Duodenal mucosa (tissue), 2 donors: ENCODE data around the gene FSTL4.

Source experiments
- H3K27ac ChIP-seq: one replicate; pipeline ENCODE4 v1.7.0; 2013; ENCODE audit warnings: low read depth, low read length
- H3K27me3 ChIP-seq, 2 donors: one replicate each; pipeline ENCODE4 v1.7.0; 2013; ENCODE audit warnings: low read length in 2 of 2, control low read depth in 1 of 2; ENCODE audit not compliant: insufficient read depth in 2 of 2, control insufficient read depth in 1 of 2
- H3K36me3 ChIP-seq, 2 donors: one replicate each; pipeline ENCODE4 v1.7.0; 2013; ENCODE audit warnings: low read length in 2 of 2, control low read depth in 1 of 2; ENCODE audit not compliant: insufficient read depth in 2 of 2, control insufficient read depth in 1 of 2
- H3K4me1 ChIP-seq, 2 donors: one replicate each; pipeline ENCODE4 v1.7.0; 2013; ENCODE audit warnings: low read length in 2 of 2, control low read depth in 1 of 2; ENCODE audit not compliant: insufficient read depth in 2 of 2, control insufficient read depth in 1 of 2
- H3K4me3 ChIP-seq, 2 donors: one replicate each; pipeline ENCODE4 v1.7.0; 2013; ENCODE audit warnings: low read length in 2 of 2, low read depth in 1 of 2
- H3K9ac ChIP-seq, 2 donors: one replicate each; pipeline ENCODE4 v1.7.0; 2013; ENCODE audit warnings: low read length in 2 of 2, low read depth in 1 of 2
- H3K9me3 ChIP-seq, 2 donors: one replicate each; pipeline ENCODE4 v1.7.0; 2013; ENCODE audit warnings: low read length in 2 of 2, control low read depth in 1 of 2; ENCODE audit not compliant: control insufficient read depth in 1 of 2

FSTL4 gene

DNA sequence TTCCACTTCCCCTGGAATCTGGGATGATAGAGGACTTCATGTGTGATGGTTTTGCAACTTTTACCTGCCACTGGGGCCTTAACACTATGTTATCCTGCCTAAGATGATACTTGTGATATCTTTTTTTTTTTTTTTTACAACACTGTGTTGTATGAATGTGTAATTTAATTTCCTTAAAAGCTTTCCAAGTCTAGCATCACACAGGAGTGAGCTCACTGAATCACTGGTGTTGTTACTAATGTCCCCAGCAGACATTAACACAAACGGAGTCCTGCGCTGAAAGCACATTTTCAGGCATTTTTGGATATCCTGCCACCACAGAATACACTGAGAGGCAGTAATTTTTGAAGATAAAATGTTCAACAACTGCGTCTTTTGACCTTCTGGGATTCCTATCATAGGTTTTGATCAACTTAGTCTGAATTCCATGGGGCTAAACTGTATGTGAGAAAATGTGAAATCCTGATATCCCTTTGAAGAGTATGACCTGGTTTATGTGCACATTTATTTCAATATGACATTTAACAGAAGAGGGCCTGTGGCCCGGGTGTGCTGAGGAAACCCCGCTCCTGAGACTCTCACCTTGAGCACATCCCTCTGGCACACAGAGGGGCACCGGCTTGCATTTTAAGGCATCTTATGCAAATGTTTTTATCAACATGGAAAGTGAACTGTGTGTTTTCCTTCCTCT, 118.0 kb downstream of the FSTL4 start:
- Histone ChIP-seq H3K9ac (no peak overlapping the region), H3K27ac (no peak overlapping the region), H3K27me3 (no peaks in the 10 kb centered on the region), H3K36me3 (no peaks in the 10 kb centered on the region), H3K4me1 (no peaks in the 10 kb centered on the region), H3K4me3 (no peak overlapping the region), H3K9me3 (no peaks in the 10 kb centered on the region)

DNA sequence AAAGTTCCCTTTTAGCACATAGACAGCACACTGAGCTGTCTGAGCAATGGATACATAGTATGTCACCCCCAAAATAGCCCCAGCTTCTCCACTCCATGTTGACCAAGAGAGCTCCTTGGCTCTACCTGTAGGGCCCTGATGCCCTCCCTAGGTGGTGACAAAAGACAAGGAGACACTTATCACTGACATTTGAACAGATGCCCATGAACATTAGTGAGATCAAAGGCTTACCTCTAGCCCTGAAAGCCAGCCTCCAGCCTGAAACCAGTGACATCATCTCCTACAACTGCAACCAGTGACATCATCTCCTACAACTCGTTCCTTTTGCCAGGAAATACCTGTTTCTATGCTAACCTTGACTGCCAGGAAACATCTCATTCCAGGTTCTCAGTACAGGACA, 122.7 kb downstream of the FSTL4 start:
- H3K36me3 ChIP-seq, result no peaks in the 10 kb centered on the region
- no peak overlapping the region for H3K4me3 ChIP-seq
- no peak overlapping the region for H3K9ac ChIP-seq
- no peaks in the 10 kb centered on the region for H3K4me1 ChIP-seq
- H3K27ac ChIP-seq, result no peak overlapping the region
- no peaks in the 10 kb centered on the region for H3K27me3 ChIP-seq
- H3K9me3 ChIP-seq, result no peaks in the 10 kb centered on the region

DNA sequence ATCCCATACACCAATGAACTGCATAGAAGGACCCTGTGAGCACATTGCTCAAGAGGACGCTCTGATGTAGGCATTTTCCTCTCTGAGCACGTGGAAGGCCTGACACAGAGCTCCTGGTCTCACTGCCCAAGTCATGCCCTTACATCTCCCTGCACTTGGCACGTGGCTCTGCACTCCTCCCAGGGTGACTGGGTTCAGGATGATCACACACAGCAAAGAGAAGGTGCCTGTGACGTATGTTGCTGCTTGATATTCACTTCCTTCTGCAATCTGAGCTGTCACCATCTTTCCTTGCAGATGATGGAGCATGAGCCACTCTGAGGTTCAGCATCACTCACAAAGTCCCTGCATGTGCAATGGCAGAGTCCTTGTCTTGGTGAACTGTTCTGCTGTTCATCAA, 125.2 kb downstream of the FSTL4 start:
- Histone ChIP-seq H3K9me3 (no peaks in the 10 kb centered on the region), H3K27ac (no peak overlapping the region), H3K36me3 (no peaks in the 10 kb centered on the region), H3K27me3 (no peaks in the 10 kb centered on the region), H3K9ac (no peak overlapping the region), H3K4me3 (no peak overlapping the region), H3K4me1 (no peaks in the 10 kb centered on the region)

DNA sequence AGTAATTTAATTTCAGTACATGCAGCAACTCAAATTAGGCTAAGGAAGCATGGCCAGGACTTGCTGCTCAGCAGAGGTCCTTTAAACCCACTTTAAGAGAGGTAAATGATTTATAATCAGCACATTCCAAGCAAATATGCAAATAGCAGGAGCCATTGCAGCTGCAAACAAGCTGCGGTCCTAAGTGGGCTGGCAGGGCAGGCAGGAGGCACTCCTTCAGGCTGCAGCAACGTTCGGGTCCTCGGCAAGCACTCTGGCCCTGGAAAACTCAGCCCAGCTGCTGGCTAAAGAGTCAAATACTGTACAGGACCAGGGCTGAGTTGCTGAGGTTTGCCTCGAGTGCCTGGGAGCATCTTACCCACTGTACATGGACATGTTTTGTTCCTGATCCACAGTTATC, 126.9 kb downstream of the FSTL4 start:
- H3K4me3 ChIP-seq, result no peak overlapping the region
- H3K27me3 ChIP-seq, result no peaks in the 10 kb centered on the region
- no peaks in the 10 kb centered on the region for H3K4me1 ChIP-seq
- H3K9ac ChIP-seq, result no peak overlapping the region
- no peaks in the 10 kb centered on the region for H3K9me3 ChIP-seq
- no peak overlapping the region for H3K27ac ChIP-seq
- no peaks in the 10 kb centered on the region for H3K36me3 ChIP-seq

DNA sequence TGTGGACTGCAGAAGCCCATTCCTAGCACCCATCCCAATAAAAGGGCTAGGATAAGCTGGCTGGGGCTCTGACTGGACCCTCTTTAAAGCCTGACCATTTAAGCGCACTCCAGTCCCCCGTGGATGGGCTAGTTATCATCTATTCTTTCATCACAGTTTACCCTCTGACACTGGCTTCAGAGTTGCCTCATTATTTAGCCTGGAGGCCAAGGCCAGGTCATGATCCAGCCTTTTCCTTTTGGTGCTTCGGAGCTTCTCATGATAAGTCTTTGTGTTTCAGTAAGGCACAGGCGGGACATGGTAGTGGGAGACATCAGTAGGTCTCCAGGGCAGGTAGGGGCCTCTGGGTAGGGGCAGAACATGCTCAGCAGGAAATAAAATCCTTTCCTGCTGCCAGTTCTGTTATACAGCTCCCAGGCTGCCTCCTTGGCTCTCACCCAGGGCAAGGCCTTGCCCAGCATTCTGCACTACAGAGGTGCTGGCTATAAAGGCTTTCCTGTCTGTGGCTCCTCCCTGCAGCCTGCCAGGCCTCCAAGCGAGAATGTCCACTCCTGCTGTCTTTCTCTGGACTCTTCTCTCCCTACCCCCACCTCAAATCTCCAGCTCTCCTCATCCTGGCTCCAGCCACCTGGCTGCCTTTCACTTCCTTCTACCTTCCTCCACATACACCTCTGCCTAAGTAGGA, 128.8 kb downstream of the FSTL4 start:
- H3K9ac ChIP-seq, result no peak overlapping the region
- no peaks in the 10 kb centered on the region for H3K4me1 ChIP-seq
- no peaks in the 10 kb centered on the region for H3K9me3 ChIP-seq
- no peak overlapping the region for H3K4me3 ChIP-seq
- H3K36me3 ChIP-seq, result no peaks in the 10 kb centered on the region
- H3K27ac ChIP-seq, result no peak overlapping the region
- H3K27me3 ChIP-seq, result no peaks in the 10 kb centered on the region

DNA sequence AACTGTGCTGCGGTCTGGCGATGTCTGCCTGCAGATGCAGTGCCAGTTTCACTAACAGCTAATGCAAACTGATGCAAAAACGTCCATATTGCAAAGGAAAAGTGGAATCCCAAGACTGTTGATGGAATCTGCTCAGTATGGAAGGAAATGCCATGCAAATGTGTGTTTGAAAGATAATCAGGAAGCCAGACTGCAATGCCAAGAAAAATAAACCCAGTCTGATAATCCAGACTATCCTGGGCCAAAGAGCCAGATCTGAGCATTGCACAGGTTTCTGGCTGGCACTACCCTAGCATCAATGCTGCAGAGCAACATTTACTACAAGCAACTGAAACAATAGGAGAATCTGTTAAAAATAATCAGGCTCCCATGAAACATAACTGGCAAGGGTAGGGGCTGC, 130.3 kb downstream of the FSTL4 start:
- Histone ChIP-seq H3K4me3 (no peak overlapping the region), H3K36me3 (no peaks in the 10 kb centered on the region)

DNA sequence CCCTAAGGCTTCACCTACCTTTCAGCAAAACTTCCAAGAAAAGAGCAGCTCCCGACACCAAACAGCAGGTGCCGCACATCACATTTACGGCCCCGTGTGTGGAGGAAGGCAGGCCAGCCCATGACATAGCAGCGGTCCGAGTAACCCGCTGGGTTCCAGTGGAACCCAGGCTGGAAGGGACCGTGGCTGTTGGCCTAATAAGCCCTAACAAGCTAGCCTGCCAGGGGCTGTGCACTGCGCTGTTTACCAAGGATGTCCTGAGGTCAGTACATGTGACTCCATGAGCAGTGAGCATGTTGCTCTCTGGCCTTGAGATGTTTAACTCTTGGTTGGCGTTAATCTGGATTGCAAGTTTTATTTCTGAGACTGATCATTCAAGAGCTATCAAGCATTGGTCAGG, 131.5 kb downstream of the FSTL4 start:
- Histone ChIP-seq H3K27me3 (peaks cover 1 to 8% of the 10 kb centered on the region in 2 donors), H3K4me1 (no peaks in the 10 kb centered on the region), H3K4me3 (no peak overlapping the region), H3K9me3 (no peaks in the 10 kb centered on the region), H3K36me3 (no peaks in the 10 kb centered on the region), H3K9ac (no peak overlapping the region), H3K27ac (no peak overlapping the region)

More for the DNA sequence above, 130.3 kb downstream of the FSTL4 start:
- Histone ChIP-seq H3K4me1 (no peaks in the 10 kb centered on the region), H3K27ac (no peak overlapping the region), H3K9ac (no peak overlapping the region), H3K27me3 (no peaks in the 10 kb centered on the region), H3K9me3 (no peaks in the 10 kb centered on the region)

DNA sequence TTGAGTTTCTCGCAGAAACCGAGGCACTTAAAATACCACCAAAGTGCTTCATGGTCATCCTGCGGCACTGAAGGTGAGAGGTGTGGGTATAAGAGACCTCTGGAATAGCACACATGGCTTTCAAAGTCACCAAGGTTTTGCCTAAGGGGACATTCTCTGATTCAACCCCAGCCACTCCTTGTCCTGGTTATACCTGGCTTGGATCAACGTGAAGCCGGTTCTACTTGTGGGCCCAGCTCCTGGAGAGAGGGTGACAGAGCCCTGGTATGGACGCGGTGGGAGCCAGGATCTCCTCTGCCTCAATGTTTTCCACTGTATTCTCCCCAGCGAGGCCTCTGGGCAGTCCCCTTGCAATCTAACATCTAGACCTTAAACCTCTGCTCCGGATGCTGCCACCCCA, 132.0 kb downstream of the FSTL4 start:
- Histone ChIP-seq H3K36me3 (no peaks in the 10 kb centered on the region), H3K27ac (no peak overlapping the region), H3K9me3 (no peaks in the 10 kb centered on the region), H3K4me1 (no peaks in the 10 kb centered on the region), H3K27me3 (peaks cover 6 to 13% of the 10 kb centered on the region in 2 donors), H3K9ac (no peak overlapping the region), H3K4me3 (no peak overlapping the region)

DNA sequence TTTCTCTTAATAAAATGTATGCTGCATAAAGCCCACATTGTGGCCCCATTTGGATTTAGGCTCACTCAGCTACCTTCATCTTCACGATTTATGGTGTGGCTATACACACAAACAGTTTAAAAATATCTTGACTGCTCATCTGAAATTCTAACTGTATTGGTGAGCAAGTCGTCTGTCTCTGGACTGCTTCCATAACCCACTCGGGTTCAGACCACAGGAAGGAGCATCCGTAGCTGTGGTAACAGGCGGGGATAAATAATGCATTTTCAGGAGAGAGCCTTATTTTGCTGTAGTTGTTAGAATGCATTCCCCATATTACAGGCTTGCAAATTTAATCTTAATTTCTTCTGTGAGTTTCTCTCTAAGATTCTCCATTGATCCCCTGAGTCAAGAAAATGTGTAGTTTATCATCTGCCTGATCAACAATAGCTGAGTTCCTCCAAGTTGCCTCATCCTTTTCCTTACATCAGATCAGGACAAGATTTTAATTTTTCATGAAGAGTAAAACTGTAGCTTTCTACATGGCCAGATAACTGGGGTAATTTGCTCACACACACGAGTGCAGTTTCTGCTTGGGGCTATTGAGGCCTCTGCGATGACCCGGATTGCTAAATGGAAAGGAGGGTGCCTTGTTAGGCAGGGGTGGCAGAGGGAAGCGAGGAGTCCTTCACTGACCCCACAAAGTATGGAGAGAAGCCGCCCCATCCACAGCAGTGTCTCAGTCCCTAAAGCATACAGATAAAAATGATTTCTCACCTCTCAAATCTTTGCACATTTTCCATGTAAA, 133.9 kb downstream of the FSTL4 start:
- Histone ChIP-seq H3K9ac (no peak overlapping the region), H3K27me3 (peaks cover 8 to 20% of the 10 kb centered on the region in 2 donors), H3K4me3 (no peak overlapping the region), H3K4me1 (no peaks in the 10 kb centered on the region), H3K27ac (no peak overlapping the region), H3K36me3 (no peaks in the 10 kb centered on the region), H3K9me3 (no peaks in the 10 kb centered on the region)

DNA sequence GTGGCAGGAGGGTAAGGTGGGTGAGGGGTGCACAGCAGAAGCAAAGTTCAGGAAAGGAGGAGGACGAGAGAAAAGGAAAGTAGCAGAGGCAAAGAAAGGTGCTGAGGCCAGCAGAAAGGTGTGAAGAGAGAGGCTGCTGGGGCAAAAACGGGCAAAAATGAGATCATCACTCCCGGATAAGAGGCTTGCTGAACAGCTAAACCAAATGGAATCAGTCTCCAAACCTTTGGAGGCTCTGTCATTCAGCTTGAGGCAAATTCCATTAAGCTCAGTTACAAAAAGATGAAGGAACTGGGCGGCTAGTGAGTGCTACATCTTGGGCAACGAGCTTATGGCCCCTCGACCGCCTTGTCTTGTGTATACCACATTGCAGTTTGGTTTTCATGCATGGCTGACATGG, 136.4 kb downstream of the FSTL4 start:
- H3K27me3 ChIP-seq, result peaks cover 11 to 20% of the 10 kb centered on the region in 2 donors
- H3K4me3 ChIP-seq, result no peak overlapping the region
- H3K27ac ChIP-seq, result no peak overlapping the region
- no peaks in the 10 kb centered on the region for H3K9me3 ChIP-seq
- H3K9ac ChIP-seq, result no peak overlapping the region
- H3K4me1 ChIP-seq, result no peaks in the 10 kb centered on the region
- H3K36me3 ChIP-seq, result no peaks in the 10 kb centered on the region
